Inflammatory macrophage treated with lipopolysaccharide for 4 hours (primary cell): Measurements from ENCODE around the gene CASZ1.
A peak's percentile ranks its signal among the peaks of the same experiment; 100 is the strongest.

Experiments used
- DNase-seq: peaks from one replicate; pipeline ENCODE4 v3.0.0-alpha.2; 2020

CASZ1 gene

GRCh38 chr1:10648689-10649516 is 147.5 kb downstream of the CASZ1 start:
- no peak for DNase-seq

- no peak for DNase-seq
Measured at GRCh38 chr1:10647414-10648170, 148.9 kb downstream of the CASZ1 start.

GRCh38 chr1:10646347-10646861 is 150.0 kb downstream of the CASZ1 start:
- DNase-seq = peak; percentile 11

DNA sequence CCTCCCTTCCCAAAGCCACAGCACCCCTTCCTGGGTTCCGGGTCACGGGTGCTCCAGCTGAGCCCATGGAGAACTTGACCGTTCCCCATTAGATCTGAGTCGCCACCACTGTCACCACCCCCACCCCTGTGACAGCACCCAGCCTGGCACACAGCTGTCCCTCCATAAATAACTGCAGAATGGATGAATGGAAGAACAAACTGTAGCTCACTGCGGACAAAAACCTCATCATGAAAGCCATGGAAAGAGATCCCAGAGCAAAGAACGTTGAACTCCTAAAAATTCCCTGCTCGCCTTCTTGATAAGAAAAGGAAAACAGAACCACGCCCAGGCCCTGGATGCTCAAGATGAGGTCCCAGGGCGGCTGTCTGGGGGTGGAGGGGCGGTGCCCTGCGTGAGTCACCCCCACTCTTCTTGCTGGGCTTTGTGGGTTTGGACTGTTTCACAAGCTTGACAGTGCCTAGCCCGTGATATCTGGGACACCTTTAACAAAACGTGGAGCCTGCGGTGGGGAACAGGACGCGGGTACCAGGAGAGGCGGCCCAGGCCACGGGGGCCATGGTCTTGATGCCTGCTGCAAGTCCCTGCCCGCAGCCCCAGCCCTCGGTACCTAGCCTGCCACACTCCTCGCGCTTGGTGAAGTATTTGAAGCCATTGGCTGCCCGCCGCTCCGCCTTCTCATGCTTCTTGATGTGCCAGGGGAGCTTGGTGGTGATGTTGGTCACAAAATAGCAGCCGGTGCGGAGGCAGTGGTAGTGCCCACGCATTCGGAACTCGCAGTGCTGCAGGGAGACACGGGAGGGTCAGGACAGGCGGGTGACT is 151.9 kb downstream of the CASZ1 start:
- peak; percentile 21 for DNase-seq

- no peak for DNase-seq
Measured at GRCh38 chr1:10643607-10644306, 152.7 kb downstream of the CASZ1 start.

- DNase-seq = no peak
Measured at GRCh38 chr1:10642403-10643080, 153.9 kb downstream of the CASZ1 start.

GRCh38 chr1:10641976-10642375 is 154.5 kb downstream of the CASZ1 start:
- no peak for DNase-seq

DNA sequence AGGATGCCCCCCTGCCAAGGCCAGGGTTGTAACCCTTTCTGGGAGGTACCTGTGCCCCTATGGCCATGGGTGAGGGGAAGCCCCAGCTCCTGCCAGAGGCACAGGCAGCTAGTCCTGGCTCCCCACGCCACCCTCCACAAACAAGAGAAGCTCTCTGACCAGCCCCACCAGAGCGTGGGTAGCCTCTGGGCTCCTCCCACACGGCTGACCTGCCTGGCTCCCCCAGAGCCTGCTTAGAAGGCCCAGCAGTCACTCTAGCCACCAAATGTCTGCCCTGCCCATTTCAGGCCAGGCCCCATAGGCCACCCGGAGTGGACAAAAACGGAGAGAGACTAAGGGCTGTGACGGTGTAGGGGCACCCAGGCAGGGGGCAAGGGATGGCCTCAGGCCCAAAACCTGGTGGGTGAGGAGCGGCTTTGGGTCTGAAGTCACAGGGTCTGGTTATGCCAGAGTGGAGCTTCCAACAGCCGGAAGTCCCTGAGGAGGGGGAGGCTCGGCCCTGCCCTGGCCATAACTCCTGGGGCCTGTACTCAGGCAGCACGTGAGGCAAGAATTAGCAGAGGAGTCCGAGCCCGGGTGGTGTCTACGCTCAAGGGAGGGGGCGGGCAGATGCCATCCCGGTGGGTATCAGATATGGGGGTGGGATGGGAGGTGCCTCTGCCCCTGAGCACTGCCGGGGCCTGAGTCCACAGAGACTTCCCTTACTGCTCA is 155.4 kb downstream of the CASZ1 start:
- DNase-seq = no peak

- DNase-seq = no peak
Measured at GRCh38 chr1:10639775-10640578, 156.5 kb downstream of the CASZ1 start.

- no peak for DNase-seq
Measured at GRCh38 chr1:10639011-10639774, 157.3 kb downstream of the CASZ1 start.

DNA sequence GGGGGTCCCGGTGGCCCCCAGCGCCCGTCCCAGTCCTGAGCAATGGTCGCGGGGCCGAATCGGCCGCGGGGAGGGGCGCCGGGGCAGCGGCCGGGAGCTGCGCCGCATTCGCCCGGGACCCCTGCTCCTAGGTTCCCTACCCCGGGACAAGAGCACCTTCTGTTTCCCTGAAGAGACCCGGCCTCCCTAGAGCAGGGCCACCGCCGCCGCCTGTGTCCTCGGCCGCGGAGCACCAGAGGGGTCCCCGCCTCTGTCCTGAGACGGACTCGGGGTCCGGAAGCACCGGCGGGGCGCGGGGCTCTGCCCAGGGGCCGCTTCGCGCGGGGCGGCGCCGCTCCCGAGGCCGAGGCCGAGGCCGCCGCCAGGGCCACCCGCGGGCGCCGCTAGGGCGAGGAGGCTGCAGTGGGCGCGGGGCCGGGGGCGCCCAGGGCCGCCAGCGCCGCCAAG is 157.9 kb downstream of the CASZ1 start:
- DNase-seq = no peak

DNA sequence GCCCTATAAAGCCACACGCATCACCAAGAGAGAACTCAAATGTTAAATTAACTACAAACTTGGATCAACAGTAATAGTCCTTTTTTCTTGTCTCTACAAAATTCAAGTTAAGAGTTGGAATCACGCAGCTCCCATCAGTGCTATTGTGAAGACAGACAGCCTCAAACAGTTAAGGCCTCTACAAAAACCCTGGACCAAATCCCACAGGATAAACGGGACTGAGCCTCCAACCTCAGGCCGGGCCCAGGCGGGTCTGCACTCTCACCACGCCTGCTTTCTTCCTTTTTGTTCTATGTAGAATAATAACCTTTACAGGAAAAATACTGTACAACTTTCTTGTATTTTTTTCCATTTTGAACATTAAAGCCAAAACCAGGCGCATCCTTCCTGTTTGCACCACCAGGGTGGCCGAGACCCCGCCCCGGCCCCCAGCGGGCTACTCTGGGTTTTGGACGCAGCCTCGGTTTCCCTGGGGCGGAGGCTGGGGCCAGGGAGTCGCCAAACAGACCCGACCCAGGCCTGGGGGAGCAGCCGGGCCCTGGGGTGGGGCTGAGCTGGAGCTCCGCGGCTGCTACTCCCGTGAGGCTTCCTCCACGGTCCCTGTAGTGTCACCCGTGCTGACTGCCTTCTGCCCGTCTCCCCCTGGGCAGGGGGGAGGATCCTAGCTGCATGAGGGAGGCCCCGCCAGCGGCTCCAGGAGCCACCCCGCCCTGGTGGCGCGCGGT is 158.4 kb downstream of the CASZ1 start:
- DNase-seq = no peak

GRCh38 chr1:10637400-10637799 is 159.0 kb downstream of the CASZ1 start:
- DNase-seq = no peak

GRCh38 chr1:10635992-10636391 is 160.5 kb downstream of the CASZ1 start:
- DNase-seq = no peak

- DNase-seq = no peak
Measured at GRCh38 chr1:10635085-10635896, 161.2 kb downstream of the CASZ1 start.

- DNase-seq = no peak
Measured at GRCh38 chr1:10634428-10635084, 161.9 kb downstream of the CASZ1 start.

- no peak for DNase-seq
Measured at GRCh38 chr1:10634075-10634427, 162.4 kb downstream of the CASZ1 start.
